ENCODE results near the gene RBMX.

DNA sequence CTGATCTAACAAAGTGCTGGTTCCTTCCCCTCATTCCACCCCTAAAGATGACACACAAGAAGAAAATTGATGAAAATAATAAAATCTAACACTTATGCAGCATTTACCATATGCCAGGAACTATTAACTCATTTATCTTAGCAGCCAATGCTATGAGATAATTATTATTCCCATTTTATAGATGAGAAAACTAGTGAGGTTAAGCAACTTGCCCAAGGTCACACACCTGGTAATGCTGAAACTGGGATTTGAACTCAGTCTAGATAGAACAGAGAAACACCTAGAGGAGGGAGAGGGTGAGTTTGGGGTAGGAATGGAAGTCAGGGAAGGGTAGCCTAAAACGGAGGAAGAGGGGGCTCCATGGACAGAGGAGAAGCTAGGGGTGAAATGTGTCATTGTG is 18.6 kb downstream of the RBMX start:
- TF ChIP-seq, protein P1, sequence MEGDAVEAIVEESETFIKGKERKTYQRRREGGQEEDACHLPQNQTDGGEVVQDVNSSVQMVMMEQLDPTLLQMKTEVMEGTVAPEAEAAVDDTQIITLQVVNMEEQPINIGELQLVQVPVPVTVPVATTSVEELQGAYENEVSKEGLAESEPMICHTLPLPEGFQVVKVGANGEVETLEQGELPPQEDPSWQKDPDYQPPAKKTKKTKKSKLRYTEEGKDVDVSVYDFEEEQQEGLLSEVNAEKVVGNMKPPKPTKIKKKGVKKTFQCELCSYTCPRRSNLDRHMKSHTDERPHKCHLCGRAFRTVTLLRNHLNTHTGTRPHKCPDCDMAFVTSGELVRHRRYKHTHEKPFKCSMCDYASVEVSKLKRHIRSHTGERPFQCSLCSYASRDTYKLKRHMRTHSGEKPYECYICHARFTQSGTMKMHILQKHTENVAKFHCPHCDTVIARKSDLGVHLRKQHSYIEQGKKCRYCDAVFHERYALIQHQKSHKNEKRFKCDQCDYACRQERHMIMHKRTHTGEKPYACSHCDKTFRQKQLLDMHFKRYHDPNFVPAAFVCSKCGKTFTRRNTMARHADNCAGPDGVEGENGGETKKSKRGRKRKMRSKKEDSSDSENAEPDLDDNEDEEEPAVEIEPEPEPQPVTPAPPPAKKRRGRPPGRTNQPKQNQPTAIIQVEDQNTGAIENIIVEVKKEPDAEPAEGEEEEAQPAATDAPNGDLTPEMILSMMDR (IDR thresholded peaks at IDR 0.05), result no peak
- TF ChIP-seq POLR2A (IDR thresholded peaks at IDR 0.05), result no peak

Measured in ovary (tissue), 3 donors.